K562 (cell line): ENCODE data around the gene TALDO1. TPM values are rescaled to one million over a fixed set of nuclear protein-coding genes. Genes with fewer than 3 reads are reported as not detected.

Experiments
- BACH1 ChIP-seq: fragments of 200-800 bp; sonication (Bioruptor generic); IDR thresholded peaks from 2 replicates; pipeline ENCODE4 v1.6.1; 2016; ENCODE audit warnings: missing genetic modification characterization, missing compliant biosample characterization
- CBFA2T3 ChIP-seq: fragments of 450-650 bp; IDR thresholded peaks from 2 replicates; pipeline ENCODE4 v1.6.1; 2017
- CBX5 ChIP-seq: IDR thresholded peaks from 2 replicates; pipeline ENCODE4 v1.6.1; 2014; ENCODE audit warnings: low read depth, borderline replicate concordance
- DIDO1 ChIP-seq: fragments of 450-650 bp; IDR thresholded peaks from 2 replicates; pipeline ENCODE4 v1.6.1; 2016; ENCODE audit warnings: low read depth, missing biosample characterization, missing genetic modification characterization
- EGR1 ChIP-seq: fragments of 450-650 bp; conservative IDR thresholded peaks from 2 replicates; pipeline ENCODE4 v1.6.1; 2017; ENCODE audit warnings: mild to moderate bottlenecking
- FOXO4 ChIP-seq: fragments of 450-650 bp; formaldehyde crosslinking; IDR thresholded peaks from 2 replicates; pipeline ENCODE4 v1.4.0; 2020; ENCODE audit warnings: mild to moderate bottlenecking, moderate library complexity
- GTF2E2 ChIP-seq: fragments of 200-800 bp; sonication (Bioruptor generic); IDR thresholded peaks from 2 replicates; pipeline ENCODE4 v1.6.1; 2016; ENCODE audit warnings: missing genetic modification characterization, missing compliant biosample characterization
- HNRNPL ChIP-seq: fragments of 200-400 bp; formaldehyde crosslinking; IDR thresholded peaks from 2 replicates; pipeline ENCODE4 v1.6.1; 2017; ENCODE audit warnings: low read depth, mild to moderate bottlenecking, low read length
- HNRNPLL ChIP-seq: fragments of 200-400 bp; formaldehyde crosslinking; IDR thresholded peaks from 2 replicates; pipeline ENCODE4 v1.6.1; 2017; ENCODE audit warnings: low read length, low read depth, mild to moderate bottlenecking; ENCODE audit not compliant: poor library complexity, severe bottlenecking
- MCM5 ChIP-seq: fragments of 450-650 bp; IDR thresholded peaks from 2 replicates; pipeline ENCODE4 v1.6.1; 2016; ENCODE audit warnings: low read depth
- NCOA2 ChIP-seq, 2 experiments: fragments of 450-650 bp; IDR thresholded peaks; 2 replicates each; pipeline ENCODE4 v1.6.1; 2018; ENCODE audit warnings: mild to moderate bottlenecking in 2 of 2, moderate library complexity in 1 of 2; ENCODE audit not compliant: partially characterized antibody in 2 of 2
- NONO ChIP-seq, 2 experiments: fragments of 200-400 bp in 1 of 2; fragments of 450-650 bp in 1 of 2; formaldehyde crosslinking in 1 of 2; IDR thresholded peaks; 2 replicates each; pipeline ENCODE4 v1.6.1; 2017; ENCODE audit warnings: low read depth in 2 of 2, mild to moderate bottlenecking in 2 of 2, moderate library complexity in 2 of 2, low read length in 1 of 2
- POLR2AphosphoS5 ChIP-seq: IDR thresholded peaks from 2 replicates; pipeline ENCODE4 v1.6.1; 2011; ENCODE audit warnings: mild to moderate bottlenecking, low read depth, low read length, moderate library complexity; ENCODE audit not compliant: control insufficient read depth, insufficient read depth
- RBBP5 ChIP-seq: fragments of 200-600 bp; sonication (generic); IDR thresholded peaks from 2 replicates; pipeline ENCODE4 v1.6.1; 2012; ENCODE audit warnings: borderline replicate concordance, mild to moderate bottlenecking, low read length, control low read depth, inconsistent platforms; ENCODE audit not compliant: insufficient read depth, poor library complexity, severe bottlenecking
- SMAD4 ChIP-seq: fragments of 250-450 bp; sonication (Bioruptor Pico); conservative IDR thresholded peaks from 2 replicates; pipeline ENCODE4 v1.8.0; 2021; ENCODE audit warnings: inconsistent platforms, mild to moderate bottlenecking, moderate library complexity
- TRIM24 ChIP-seq, 2 experiments: fragments of 450-650 bp; IDR thresholded peaks; 2 replicates each; pipeline ENCODE4 v1.6.1; 2016
- WHSC1 ChIP-seq: IDR thresholded peaks from one replicate; pipeline ENCODE4 v1.6.1; 2012; ENCODE audit warnings: low read length, control low read depth, inconsistent platforms
- ZBTB49 ChIP-seq: sonication (generic); formaldehyde crosslinking; IDR thresholded peaks from 2 replicates; pipeline ENCODE4 v1.8.0; 2022; ENCODE audit warnings: missing genetic modification reagents, mild to moderate bottlenecking, borderline replicate concordance
- ZNF311 ChIP-seq: fragments of 250-450 bp; sonication (Bioruptor Pico); IDR thresholded peaks from 2 replicates; pipeline ENCODE4 v1.4.0; 2020; ENCODE audit warnings: mild to moderate bottlenecking, moderate library complexity
- ZNF57 ChIP-seq: fragments of 450-650 bp; formaldehyde crosslinking; IDR thresholded peaks from 2 replicates; pipeline ENCODE4 v1.4.0; 2020; ENCODE audit warnings: mild to moderate bottlenecking, moderate library complexity
- ZNF695 ChIP-seq: fragments of 450-650 bp; formaldehyde crosslinking; IDR thresholded peaks from 2 replicates; pipeline ENCODE4 v1.4.0; 2020; ENCODE audit warnings: mild to moderate bottlenecking, moderate library complexity
- polyA plus RNA-seq, 8 experiments: library from polyadenylated mRNA; depleted of rRNA in 4 of 8; stranded (reverse) in 5 of 8; unstranded in 3 of 8; fragments of >200 nt; fragmentation: Nextera tagmentation in 2 of 8; fragmentation: Illumina TruSeq in 1 of 8; extraction: Ambion mirVana in 2 of 8; extraction: Trizol in 1 of 8; gene quantifications; 2 replicates each; pipeline versions ENCODE4 v1.2.1 to v1.2.3, GENCODE V29; 2011 to 2014; ENCODE audit warnings: inconsistent platforms in 1 of 8, missing spikeins in 1 of 8
- total RNA-seq, 7 experiments: library from RNA; depleted of rRNA in 6 of 7; stranded (reverse); fragments of >200 nt in 6 of 7; fragmentation: Illumina TruSeq in 2 of 7; extraction: Trizol in 2 of 7; gene quantifications; 2 replicates each; pipeline versions ENCODE4 v1.2.1 to v1.2.3, GENCODE V29; 2011 to 2021; ENCODE audit warnings: low replicate concordance in 1 of 7

Gene TALDO1
- total and polyA plus RNA-seq, 9 of the 15 experiments (the other 6 are each of a cell fraction or from before 2014, with no cell fraction given), result 260 to 541 (median 441) TPM

GRCh38 chr11:727859-728748, 19.2 kb upstream of the TALDO1 start (continued):
- TF ChIP-seq FOXO4 (0 out of 2 replicates have a peak, but pooled peaks have one; percentile 31), CBX5 (no peak), GTF2E2 (tag) (no peak), EGR1 (peak; percentile 96), HNRNPL (peak; percentile 99), CBFA2T3 (peak; percentile 55), WHSC1 (no peak), POLR2AphosphoS5 (peak; percentile 20; the same call in 1 of the 2 replicates), DIDO1 (no peak), RBBP5 (no peak), ZBTB49 (CRISPR knock-in tag) (no peak), ZNF311 (CRISPR knock-in tag) (no peak), NCOA2 (IDR thresholded peaks at IDR 0.05; ENCODE audit: partially characterized antibody in 2 of 2) (no peak), ZNF57 (no peak), NONO (IDR thresholded peaks at IDR 0.05; ENCODE audit: low read depth in 2 of 2, low read length in 1 of 2) (peak in 1 of 2 experiments; percentile 42; a peak in 1 of 4 replicates), ZNF695 (CRISPR knock-in tag) (no peak), TRIM24 (IDR thresholded peaks at IDR 0.05) (no peak), MCM5 (no peak), HNRNPLL (no peak), SMAD4 (CRISPR knock-in tag) (peak; percentile 71), BACH1 (tag) (no peak)
